Measurements from ENCODE around the gene PTCD1.
"Not testable (repeated sequence)": the region's sequence is repeated elsewhere in the genome, so short reads cannot be mapped to it uniquely, and the experiment has no call there.

PTCD1 gene

DNA sequence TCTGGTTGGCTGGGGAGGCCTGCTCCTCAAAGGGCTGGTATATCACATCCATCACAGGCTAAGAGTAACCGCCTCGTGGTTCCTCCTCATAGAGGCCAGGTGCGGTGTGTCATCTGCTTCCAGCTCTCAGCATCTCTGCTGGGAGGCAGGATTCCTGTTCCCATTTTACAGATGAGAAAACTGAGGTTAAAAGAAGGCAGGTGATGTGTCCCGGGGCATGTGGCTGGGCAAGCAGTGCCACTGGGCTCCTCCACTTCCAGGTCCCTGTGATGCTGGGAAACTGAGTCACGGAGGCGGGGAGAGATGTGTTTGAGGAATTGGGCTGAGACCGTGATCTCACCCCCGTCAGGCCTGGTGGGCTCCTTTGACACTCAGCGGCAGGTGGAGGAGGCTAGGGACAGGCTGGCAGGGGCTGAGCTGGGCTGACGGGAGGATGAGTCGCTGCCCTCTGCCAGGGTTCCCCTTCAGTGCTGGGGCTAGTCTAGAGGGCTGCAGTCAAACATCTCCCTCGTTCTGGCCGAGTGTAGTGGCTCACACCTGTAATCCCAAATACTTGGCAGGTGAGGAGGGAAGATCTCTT is 54.7 kb downstream of the PTCD1 start:
- Histone ChIP-seq H3K36me3 (ENCODE audit: control insufficient read depth in 1 of 2, insufficient read depth in 2 of 2, low read length in 2 of 2) (peaks cover 16 to 17% of the 10 kb centered on the region in 2 donors), H3K4me1 (ENCODE audit: control insufficient read depth in 1 of 2, insufficient read depth in 2 of 2, low read length in 2 of 2) (peaks cover 0 to 25% of the 10 kb centered on the region in 2 donors), H3K9me3 (ENCODE audit: control insufficient read depth in 1 of 2, low read length in 2 of 2) (no peaks in the 10 kb centered on the region), H3K27me3 (ENCODE audit: low read depth, low read length) (no peaks in the 10 kb centered on the region), H3K27ac (ENCODE audit: low read length) (no peak overlapping the region), H3K4me3 (ENCODE audit: low read depth in 1 of 2, low read length in 2 of 2) (no peak overlapping the region)

DNA sequence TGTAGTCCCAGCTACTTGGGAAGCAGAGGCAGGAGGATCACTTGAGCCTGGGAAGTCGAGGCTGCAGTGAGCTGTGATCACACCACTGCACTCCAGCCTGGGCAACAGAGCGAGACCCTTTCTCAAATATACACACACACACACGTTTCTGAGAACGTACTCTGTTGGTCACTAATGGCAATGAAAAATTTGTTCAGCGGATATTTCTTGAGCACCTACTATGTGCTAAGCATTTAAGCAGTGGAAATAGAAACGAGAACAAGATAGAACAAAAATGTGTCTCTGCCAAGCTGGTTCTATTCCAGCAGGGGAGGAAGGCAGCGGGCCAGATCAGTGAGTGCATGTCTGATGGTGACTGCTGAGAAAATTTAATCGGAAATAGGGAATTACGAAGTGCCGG is 55.4 kb downstream of the PTCD1 start:
- Histone ChIP-seq H3K36me3 (ENCODE audit: control insufficient read depth in 1 of 2, insufficient read depth in 2 of 2, low read length in 2 of 2) (peaks cover 15 to 16% of the 10 kb centered on the region in 2 donors), H3K9me3 (ENCODE audit: control insufficient read depth in 1 of 2, low read length in 2 of 2) (no peaks in the 10 kb centered on the region), H3K27ac (ENCODE audit: low read length) (no peak overlapping the region), H3K27me3 (ENCODE audit: low read depth, low read length) (no peaks in the 10 kb centered on the region), H3K4me3 (ENCODE audit: low read depth in 1 of 2, low read length in 2 of 2) (no peak overlapping the region), H3K4me1 (ENCODE audit: control insufficient read depth in 1 of 2, insufficient read depth in 2 of 2, low read length in 2 of 2) (peaks cover 0 to 25% of the 10 kb centered on the region in 2 donors)

DNA sequence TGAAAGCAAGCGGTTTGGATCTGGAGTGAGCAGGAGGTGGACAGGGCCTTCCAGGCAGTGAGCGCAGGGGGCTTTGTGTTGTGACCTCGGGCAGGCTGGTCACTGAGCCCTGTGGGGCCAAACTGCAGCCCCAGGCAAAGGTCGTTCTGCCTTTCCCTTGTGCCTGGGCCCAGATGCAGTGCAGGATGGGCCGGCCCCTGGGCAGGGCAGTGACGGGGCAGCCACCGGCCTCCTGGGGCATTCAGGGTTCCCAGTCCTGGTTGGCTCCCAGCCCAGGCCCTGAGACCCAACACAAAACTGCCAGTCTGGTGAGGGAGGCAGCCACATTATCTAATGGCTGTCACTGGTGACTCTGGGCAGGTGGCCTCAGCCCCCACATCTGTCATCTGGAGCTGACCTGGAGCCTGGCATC is 56.9 kb downstream of the PTCD1 start:
- Histone ChIP-seq H3K4me3 (ENCODE audit: low read depth in 1 of 2, low read length in 2 of 2) (no peak overlapping the region), H3K9me3 (ENCODE audit: control insufficient read depth in 1 of 2, low read length in 2 of 2) (no peaks in the 10 kb centered on the region), H3K4me1 (ENCODE audit: control insufficient read depth in 1 of 2, insufficient read depth in 2 of 2, low read length in 2 of 2) (peaks cover 0 to 29% of the 10 kb centered on the region in 2 donors), H3K27ac (ENCODE audit: low read length) (no peak overlapping the region), H3K27me3 (ENCODE audit: low read depth, low read length) (no peaks in the 10 kb centered on the region), H3K36me3 (ENCODE audit: control insufficient read depth in 1 of 2, insufficient read depth in 2 of 2, low read length in 2 of 2) (peaks cover 6 to 12% of the 10 kb centered on the region in 2 donors)

DNA sequence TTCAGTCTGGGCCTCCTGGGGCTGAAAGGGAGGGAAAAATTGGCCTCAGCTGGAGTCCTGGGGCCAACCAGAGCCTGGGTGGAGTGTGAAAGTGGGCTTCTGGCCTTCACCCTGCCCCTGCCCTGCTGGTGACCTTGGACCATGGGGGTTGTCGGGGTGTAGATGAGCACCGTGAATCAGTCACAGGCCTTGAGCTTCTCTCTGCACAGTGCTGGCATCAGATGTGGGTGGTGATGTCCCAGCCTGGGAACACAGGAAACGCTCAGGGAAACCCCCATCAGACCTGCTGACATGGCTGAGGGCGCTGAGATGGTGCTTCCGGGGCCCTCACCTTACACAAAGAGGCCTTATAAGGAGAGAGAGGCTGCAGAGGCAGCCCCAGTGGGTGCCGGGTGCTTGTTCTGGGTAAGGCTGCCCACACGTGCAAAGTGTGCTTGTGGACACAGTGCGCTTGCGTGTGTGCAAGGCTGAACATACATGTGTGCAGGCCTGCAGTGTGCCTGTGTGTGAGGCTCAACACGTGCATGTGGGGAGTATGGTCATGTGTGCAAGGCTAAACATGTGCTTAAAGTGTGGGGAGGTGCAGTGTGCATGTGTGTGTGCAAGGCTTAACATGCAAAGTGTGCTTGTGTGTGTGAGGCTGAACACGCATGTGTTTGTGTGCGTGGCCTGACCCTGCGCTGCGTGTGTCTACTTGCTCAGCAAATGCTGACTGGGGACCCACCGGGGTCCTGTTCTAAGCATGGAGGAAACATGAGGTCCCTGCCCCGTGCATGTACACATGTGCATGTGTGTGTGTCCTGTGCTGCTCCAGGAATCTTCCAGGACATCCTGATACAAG is 57.6 kb downstream of the PTCD1 start:
- Histone ChIP-seq H3K4me3 (ENCODE audit: low read depth in 1 of 2, low read length in 2 of 2) (peak overlapping the region; percentile 44 to 52), H3K9me3 (ENCODE audit: control insufficient read depth in 1 of 2, low read length in 2 of 2) (no peaks in the 10 kb centered on the region), H3K36me3 (ENCODE audit: control insufficient read depth in 1 of 2, insufficient read depth in 2 of 2, low read length in 2 of 2) (peaks cover 0 to 7% of the 10 kb centered on the region in 2 donors), H3K27me3 (ENCODE audit: low read depth, low read length) (no peaks in the 10 kb centered on the region), H3K4me1 (ENCODE audit: control insufficient read depth in 1 of 2, insufficient read depth in 2 of 2, low read length in 2 of 2) (peaks cover 0 to 32% of the 10 kb centered on the region in 2 donors), H3K27ac (ENCODE audit: low read length) (peak overlapping the region; percentile 81)

DNA sequence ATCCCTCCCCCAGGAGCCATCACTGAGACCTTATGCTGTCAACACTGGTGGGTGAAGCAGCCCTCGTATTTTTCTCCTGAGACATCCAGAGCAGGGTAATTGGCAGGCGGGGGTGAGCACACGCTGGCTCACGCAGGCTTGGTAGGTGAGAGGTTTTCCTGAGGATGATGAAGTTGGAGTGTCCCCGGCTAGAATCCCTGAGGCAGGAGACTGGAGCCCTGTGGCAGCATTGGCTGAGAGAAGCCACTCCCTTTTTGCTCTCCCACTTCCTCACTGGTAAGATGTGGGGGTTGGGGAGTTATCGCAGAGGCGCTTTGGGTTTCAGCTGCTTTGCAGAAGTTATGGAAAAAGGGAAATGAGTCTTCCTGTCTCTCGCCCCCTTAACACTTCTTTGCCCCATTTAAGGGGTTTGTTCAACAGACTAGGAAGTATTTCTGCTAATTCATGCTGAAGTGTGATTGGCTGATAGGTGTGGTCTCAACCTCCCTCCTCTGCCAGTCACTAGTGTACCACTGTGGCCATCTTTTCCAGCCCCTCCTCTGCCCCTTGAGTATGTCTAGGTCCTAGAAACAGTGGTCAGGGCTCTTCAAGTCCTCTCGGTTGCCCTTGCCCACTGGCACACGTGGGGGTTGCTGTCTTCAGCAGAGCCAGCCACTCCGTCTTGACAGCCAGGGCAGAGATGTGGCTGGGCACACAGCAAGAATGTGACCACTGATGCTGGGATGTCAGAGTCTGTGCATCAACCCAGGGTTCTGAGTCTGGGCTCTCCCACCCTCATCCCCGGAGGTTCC is 58.4 kb downstream of the PTCD1 start:
- Histone ChIP-seq H3K27me3 (ENCODE audit: low read depth, low read length) (no peaks in the 10 kb centered on the region), H3K4me1 (ENCODE audit: control insufficient read depth in 1 of 2, insufficient read depth in 2 of 2, low read length in 2 of 2) (peaks cover 0 to 36% of the 10 kb centered on the region in 2 donors), H3K4me3 (ENCODE audit: low read depth in 1 of 2, low read length in 2 of 2) (peak overlapping the region; percentile 44 to 52), H3K27ac (ENCODE audit: low read length) (peak overlapping the region; percentile 81), H3K9me3 (ENCODE audit: control insufficient read depth in 1 of 2, low read length in 2 of 2) (no peaks in the 10 kb centered on the region), H3K36me3 (ENCODE audit: control insufficient read depth in 1 of 2, insufficient read depth in 2 of 2, low read length in 2 of 2) (peaks cover 0 to 7% of the 10 kb centered on the region in 2 donors)

DNA sequence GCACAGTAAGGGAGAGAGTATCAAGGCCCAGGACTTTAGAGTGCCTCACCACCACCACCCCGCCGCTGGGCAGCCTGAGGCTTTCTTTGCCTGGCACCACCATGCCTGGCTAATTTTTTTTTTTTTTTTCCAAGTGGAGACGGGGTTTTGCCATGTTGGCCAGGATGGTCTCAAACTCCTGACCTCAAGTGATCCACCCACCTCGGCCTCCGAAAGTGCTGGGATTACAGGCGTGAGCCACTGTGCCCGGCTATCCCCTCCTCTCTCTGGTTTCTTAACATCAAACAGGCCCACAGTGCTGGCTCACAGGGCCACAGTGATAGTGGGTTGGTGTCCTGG is 58.9 kb downstream of the PTCD1 start:
- Histone ChIP-seq H3K4me1 (ENCODE audit: control insufficient read depth in 1 of 2, insufficient read depth in 2 of 2, low read length in 2 of 2) (peaks cover 0 to 36% of the 10 kb centered on the region in 2 donors), H3K27ac (ENCODE audit: low read length) (peak overlapping the region; percentile 81), H3K4me3 (ENCODE audit: low read depth in 1 of 2, low read length in 2 of 2) (peak overlapping the region; percentile 7 to 11)
- H3K9me3 ChIP-seq (ENCODE audit: control insufficient read depth in 1 of 2, low read length in 2 of 2); H3K36me3 ChIP-seq (ENCODE audit: control insufficient read depth in 1 of 2, insufficient read depth in 2 of 2, low read length in 2 of 2); H3K27me3 ChIP-seq (ENCODE audit: low read depth, low read length): not testable (repeated sequence)

DNA sequence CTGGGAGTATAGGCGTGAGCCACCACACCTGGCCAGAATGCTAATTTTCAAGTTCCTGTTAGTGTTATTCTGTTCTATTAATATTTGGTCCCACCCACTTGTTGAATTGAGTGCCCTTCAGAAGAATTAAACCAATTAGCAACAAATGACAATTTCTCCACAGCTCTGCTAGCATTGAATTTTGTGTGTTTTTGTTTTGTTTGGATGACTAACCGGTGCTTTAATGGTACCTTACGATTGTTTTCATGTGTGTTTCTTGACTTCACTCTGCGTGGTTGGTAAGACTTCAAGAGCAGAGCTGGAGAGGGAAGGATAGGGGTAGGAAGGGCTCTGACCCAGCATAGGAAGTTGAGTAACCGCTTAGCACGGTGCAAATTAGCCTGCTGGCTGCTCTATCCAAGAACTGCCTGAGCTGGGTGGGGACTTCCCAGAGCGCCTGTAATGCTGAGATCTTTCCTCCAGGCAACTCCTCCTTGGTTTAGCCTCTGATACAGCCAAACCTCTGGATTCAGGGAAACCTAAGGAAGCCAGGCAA is 59.5 kb downstream of the PTCD1 start:
- Histone ChIP-seq H3K27ac (ENCODE audit: low read length) (peak overlapping the region; percentile 81), H3K9me3 (ENCODE audit: control insufficient read depth in 1 of 2, low read length in 2 of 2) (no peaks in the 10 kb centered on the region), H3K36me3 (ENCODE audit: control insufficient read depth in 1 of 2, insufficient read depth in 2 of 2, low read length in 2 of 2) (peaks cover 0 to 7% of the 10 kb centered on the region in 2 donors), H3K4me3 (ENCODE audit: low read depth in 1 of 2, low read length in 2 of 2) (peak overlapping the region; percentile 7 to 11), H3K4me1 (ENCODE audit: control insufficient read depth in 1 of 2, insufficient read depth in 2 of 2, low read length in 2 of 2) (peaks cover 0 to 38% of the 10 kb centered on the region in 2 donors), H3K27me3 (ENCODE audit: low read depth, low read length) (no peaks in the 10 kb centered on the region)

DNA sequence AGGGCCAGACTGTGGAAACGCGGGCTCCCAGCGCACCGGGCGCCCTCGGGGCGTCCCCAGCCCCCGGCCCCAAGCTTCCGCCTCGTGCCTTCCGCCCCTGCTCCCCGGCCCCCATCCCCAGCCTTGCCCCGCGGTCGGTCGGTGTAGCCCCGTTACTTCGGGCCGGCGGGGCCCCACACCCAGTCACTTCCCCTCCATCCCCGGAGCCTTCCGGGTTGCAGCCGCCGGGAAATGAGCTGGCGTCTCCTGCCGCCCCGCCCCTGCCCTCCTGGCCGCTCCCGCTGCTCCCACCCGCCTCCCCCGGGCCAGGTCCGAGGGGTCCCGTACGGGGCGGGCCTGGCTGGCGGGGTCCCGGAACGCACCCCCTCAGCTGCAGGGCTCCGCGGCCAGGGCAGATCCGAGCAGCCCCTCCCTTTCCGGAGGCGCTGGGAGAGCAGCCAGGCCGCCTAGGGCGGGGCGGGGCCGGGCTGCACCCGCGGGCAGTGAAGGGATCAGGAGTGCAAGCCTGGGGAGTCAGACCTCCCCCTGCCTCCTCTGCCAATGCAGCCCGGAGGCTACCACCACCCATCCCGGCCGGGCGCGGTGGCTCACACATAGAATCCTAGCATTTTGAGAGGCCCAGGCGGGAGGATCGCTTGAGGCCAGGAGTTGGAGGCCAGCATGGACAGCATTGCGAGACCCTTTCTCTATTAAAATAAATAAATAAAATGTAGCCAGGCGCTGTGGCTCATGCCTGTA is 63.4 kb downstream of the PTCD1 start:
- peaks cover 0 to 29% of the 10 kb centered on the region in 2 donors for H3K4me1 ChIP-seq (ENCODE audit: control insufficient read depth in 1 of 2, insufficient read depth in 2 of 2, low read length in 2 of 2)
- peak overlapping the region; percentile 37 to 85 for H3K4me3 ChIP-seq (ENCODE audit: low read depth in 1 of 2, low read length in 2 of 2)
- H3K9me3 ChIP-seq (ENCODE audit: control insufficient read depth in 1 of 2, low read length in 2 of 2), result no peaks in the 10 kb centered on the region
- no peaks in the 10 kb centered on the region for H3K36me3 ChIP-seq (ENCODE audit: control insufficient read depth in 1 of 2, insufficient read depth in 2 of 2, low read length in 2 of 2)
- H3K27ac ChIP-seq (ENCODE audit: low read length), result peak overlapping the region; percentile 8
- no peaks in the 10 kb centered on the region for H3K27me3 ChIP-seq (ENCODE audit: low read depth, low read length)

DNA sequence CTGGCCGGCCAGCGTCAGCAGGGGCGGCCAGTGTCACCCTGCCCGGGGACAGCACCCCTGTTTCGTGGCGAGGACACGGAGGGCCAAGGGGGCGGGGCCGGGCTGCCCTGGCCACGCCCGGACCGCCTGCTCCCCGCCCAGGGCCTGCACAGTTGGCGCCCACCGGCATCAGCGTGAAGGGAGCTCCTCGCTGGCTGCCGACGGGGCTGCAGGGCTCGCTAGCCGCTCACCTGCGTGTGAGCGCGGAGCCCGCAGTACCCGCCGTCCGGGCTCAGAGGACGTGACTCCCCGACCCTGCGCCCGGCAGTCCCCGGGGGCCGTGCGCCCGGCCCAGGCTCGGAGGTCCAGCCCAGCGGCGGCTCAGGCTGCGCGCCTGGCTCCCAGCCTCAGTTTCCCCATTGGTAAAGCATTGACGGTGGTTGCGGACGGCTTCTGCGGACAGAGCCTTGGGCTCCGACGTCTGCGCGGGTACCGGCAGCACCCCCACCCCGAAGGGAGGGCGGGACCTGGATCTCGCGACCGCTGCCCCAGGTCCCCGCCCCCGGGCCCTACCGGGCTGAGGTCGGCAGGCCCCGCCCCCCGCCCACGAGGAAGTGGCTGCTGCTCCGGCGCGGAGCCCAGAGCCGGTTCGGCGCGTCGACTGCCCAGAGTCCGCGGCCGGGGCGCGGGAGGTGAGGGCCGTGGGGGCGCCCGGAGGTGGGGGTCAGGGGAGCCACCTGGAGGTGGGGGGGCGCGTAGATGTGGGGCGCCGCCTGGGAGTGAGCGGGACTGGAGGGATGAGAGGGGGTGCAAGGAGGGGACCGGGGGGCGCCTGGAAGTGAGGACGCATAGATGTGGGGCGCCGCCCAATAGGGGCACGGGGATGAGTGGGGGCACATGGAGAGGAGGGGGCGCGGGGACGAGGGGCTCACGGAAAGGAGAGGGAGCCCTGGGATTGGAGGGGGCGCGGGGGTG is 64.2 kb downstream of the PTCD1 start, which contains the start of gene ARPC1B:
Gene ARPC1B (plus strand): TSS at position 620 of the 954 bp plus-strand sequence. CDS start 10,985 bp downstream, outside the sequence.
- Histone ChIP-seq H3K27ac (ENCODE audit: low read length) (peak within 1 kb of the TSS; percentile 8), H3K9me3 (ENCODE audit: control insufficient read depth in 1 of 2, low read length in 2 of 2) (no peaks in the 10 kb centered on the region), H3K4me1 (ENCODE audit: control insufficient read depth in 1 of 2, insufficient read depth in 2 of 2, low read length in 2 of 2) (peaks cover 0 to 21% of the 10 kb centered on the region in 2 donors), H3K36me3 (ENCODE audit: control insufficient read depth in 1 of 2, insufficient read depth in 2 of 2, low read length in 2 of 2) (no peaks in the 10 kb centered on the region), H3K4me3 (ENCODE audit: low read depth in 1 of 2, low read length in 2 of 2) (peak within 1 kb of the TSS; percentile 59 to 85), H3K27me3 (ENCODE audit: low read depth, low read length) (no peaks in the 10 kb centered on the region)
